Endothelial cell (in vitro differentiated cells): ENCODE data around the gene FLNA. TPM values are rescaled to one million over a fixed set of nuclear protein-coding genes. Genes with fewer than 3 reads are reported as not detected.
A peak's percentile ranks its signal among the peaks of the same experiment; 100 is the strongest.

Source experiments
- DNase-seq: peaks from one replicate; pipeline ENCODE4 v3.0.0; 2021; ENCODE audit warnings: low spot score
- H3K27ac Mint-ChIP-seq: one replicate; pipeline ENCODE4 v1.8.0; 2021; ENCODE audit warnings: mixed read lengths, inconsistent platforms; ENCODE audit not compliant: unreplicated experiment
- H3K27me3 Mint-ChIP-seq: one replicate; pipeline ENCODE4 v1.8.0; 2021; ENCODE audit warnings: mild to moderate bottlenecking, moderate library complexity, mixed read lengths, inconsistent platforms; ENCODE audit not compliant: unreplicated experiment
- H3K36me3 Mint-ChIP-seq: one replicate; pipeline ENCODE4 v1.8.0; 2021; ENCODE audit warnings: mild to moderate bottlenecking, low read depth, mixed read lengths, inconsistent platforms; ENCODE audit not compliant: unreplicated experiment
- H3K4me1 Mint-ChIP-seq: one replicate; pipeline ENCODE4 v1.8.0; 2021; ENCODE audit warnings: mild to moderate bottlenecking, mixed read lengths, inconsistent platforms; ENCODE audit not compliant: unreplicated experiment
- H3K4me3 Mint-ChIP-seq: one replicate; pipeline ENCODE4 v1.8.0; 2021; ENCODE audit warnings: mild to moderate bottlenecking, mixed read lengths, inconsistent platforms; ENCODE audit not compliant: unreplicated experiment
- H3K9me3 Mint-ChIP-seq: one replicate; pipeline ENCODE4 v1.8.0; 2021; ENCODE audit warnings: mixed read lengths, inconsistent platforms; ENCODE audit not compliant: unreplicated experiment
- long read RNA-seq: library from polyadenylated mRNA; unstranded; transcript quantifications from one replicate; pipeline ENCODE4 v2.0.0, GENCODE V29; 2020; ENCODE audit not compliant: unreplicated experiment
- total RNA-seq: library from RNA; stranded (reverse); fragmentation: NEBNext Ultra II Directional; extraction: Animal tissue kit (Norgen Biotek cat#: 25700); gene quantifications from one replicate; pipeline ENCODE4 v1.2.1, GENCODE V29; 2021; ENCODE audit not compliant: unreplicated experiment
- TF ChIP-seq, protein P1 (sequence below): fragments of 200-600 bp; sonication (generic); IDR thresholded peaks from one replicate; pipeline ENCODE4 v1.5.0; 2021; ENCODE audit warnings: antibody characterized with exemption; ENCODE audit not compliant: unreplicated experiment

FLNA gene, protein sequence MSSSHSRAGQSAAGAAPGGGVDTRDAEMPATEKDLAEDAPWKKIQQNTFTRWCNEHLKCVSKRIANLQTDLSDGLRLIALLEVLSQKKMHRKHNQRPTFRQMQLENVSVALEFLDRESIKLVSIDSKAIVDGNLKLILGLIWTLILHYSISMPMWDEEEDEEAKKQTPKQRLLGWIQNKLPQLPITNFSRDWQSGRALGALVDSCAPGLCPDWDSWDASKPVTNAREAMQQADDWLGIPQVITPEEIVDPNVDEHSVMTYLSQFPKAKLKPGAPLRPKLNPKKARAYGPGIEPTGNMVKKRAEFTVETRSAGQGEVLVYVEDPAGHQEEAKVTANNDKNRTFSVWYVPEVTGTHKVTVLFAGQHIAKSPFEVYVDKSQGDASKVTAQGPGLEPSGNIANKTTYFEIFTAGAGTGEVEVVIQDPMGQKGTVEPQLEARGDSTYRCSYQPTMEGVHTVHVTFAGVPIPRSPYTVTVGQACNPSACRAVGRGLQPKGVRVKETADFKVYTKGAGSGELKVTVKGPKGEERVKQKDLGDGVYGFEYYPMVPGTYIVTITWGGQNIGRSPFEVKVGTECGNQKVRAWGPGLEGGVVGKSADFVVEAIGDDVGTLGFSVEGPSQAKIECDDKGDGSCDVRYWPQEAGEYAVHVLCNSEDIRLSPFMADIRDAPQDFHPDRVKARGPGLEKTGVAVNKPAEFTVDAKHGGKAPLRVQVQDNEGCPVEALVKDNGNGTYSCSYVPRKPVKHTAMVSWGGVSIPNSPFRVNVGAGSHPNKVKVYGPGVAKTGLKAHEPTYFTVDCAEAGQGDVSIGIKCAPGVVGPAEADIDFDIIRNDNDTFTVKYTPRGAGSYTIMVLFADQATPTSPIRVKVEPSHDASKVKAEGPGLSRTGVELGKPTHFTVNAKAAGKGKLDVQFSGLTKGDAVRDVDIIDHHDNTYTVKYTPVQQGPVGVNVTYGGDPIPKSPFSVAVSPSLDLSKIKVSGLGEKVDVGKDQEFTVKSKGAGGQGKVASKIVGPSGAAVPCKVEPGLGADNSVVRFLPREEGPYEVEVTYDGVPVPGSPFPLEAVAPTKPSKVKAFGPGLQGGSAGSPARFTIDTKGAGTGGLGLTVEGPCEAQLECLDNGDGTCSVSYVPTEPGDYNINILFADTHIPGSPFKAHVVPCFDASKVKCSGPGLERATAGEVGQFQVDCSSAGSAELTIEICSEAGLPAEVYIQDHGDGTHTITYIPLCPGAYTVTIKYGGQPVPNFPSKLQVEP (N-terminal part only)
- 1,022 TPM for total RNA-seq
- long read RNA-seq, partial matches to known transcripts: 32 of 35 reads
- long read RNA-seq, other reads (novel, unspliced or antisense): 2 of 35 reads

DNA sequence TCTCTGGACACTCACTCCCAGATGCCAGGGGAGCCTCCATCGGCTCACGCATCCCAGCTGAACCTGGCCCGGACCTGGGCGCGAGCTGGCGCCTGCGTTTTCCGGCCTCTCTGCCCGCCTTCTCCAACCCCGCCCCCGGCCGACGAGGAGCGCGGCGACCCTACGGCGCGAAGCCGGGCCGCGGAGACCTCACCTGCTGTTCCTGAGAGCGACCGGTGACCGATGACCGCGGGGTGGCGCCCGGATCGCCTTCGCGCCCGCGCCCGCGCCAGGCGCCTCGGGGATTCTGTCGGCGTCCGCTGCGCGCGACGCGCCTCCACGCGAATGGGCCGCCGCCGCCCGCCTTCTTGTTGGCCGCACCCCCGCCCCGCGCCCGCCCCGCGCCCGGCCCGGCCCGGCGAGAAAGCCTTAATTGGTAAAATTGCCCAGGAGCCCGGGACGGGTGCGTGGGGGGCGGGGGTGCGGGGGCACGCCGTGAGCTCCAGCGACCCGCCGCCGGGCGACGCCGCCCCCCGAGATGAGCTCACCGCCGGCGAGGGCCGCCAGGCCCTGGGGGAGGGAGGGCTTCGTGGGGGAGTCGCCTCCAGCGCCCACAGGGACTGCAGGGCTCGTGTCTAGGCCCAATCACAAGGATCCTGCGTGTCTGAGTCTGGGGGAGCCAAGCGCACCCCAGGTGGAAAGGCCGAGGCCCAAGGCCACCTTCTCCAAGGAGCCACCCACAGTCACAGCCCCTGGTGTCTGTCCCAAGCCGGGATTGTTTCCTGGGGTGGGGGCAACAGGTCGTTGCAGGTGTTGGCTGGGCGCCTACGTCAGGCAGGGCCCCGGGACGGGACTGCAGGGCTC lies at the start of gene FLNA:
TSS of gene FLNA (minus strand) at position 322 of the 843 bp plus-strand sequence. CDS start 3,389 bp downstream, outside the sequence.
- H3K27me3 Mint-ChIP-seq: peaks cover 2% of the 10 kb centered on the region
- H3K4me1 Mint-ChIP-seq: no peaks in the 10 kb centered on the region
- DNase-seq: peak; percentile 19
- no peaks in the 10 kb centered on the region for H3K36me3 Mint-ChIP-seq
- peak within 1 kb of the TSS; percentile 21 for H3K4me3 Mint-ChIP-seq
- no peak within 1 kb of the TSS for H3K27ac Mint-ChIP-seq
- no peaks in the 10 kb centered on the region for H3K9me3 Mint-ChIP-seq
- TF ChIP-seq, protein P1, sequence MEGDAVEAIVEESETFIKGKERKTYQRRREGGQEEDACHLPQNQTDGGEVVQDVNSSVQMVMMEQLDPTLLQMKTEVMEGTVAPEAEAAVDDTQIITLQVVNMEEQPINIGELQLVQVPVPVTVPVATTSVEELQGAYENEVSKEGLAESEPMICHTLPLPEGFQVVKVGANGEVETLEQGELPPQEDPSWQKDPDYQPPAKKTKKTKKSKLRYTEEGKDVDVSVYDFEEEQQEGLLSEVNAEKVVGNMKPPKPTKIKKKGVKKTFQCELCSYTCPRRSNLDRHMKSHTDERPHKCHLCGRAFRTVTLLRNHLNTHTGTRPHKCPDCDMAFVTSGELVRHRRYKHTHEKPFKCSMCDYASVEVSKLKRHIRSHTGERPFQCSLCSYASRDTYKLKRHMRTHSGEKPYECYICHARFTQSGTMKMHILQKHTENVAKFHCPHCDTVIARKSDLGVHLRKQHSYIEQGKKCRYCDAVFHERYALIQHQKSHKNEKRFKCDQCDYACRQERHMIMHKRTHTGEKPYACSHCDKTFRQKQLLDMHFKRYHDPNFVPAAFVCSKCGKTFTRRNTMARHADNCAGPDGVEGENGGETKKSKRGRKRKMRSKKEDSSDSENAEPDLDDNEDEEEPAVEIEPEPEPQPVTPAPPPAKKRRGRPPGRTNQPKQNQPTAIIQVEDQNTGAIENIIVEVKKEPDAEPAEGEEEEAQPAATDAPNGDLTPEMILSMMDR: no peak

DNA sequence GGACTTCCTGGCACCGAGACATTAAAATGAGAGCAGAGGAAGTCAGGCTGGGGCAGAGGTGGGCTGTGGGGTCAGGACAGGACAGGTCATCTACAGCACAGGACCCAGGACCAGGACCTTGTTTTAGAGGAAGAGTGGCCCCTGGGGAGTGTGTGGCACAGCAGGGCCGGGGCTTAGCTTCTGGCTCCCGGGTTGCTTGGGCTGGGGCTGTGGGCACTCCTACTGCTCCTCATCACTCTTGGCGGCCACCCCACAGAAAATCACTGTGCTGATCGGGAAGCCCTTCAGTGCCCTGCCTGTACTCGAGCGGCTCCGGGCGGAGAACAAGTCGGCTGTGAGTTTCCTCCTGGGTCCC lies 45.9 kb upstream of the FLNA start:
- H3K4me3 Mint-ChIP-seq: no peak overlapping the region
- no peak for DNase-seq
- H3K27me3 Mint-ChIP-seq: peaks cover 2% of the 10 kb centered on the region

DNA sequence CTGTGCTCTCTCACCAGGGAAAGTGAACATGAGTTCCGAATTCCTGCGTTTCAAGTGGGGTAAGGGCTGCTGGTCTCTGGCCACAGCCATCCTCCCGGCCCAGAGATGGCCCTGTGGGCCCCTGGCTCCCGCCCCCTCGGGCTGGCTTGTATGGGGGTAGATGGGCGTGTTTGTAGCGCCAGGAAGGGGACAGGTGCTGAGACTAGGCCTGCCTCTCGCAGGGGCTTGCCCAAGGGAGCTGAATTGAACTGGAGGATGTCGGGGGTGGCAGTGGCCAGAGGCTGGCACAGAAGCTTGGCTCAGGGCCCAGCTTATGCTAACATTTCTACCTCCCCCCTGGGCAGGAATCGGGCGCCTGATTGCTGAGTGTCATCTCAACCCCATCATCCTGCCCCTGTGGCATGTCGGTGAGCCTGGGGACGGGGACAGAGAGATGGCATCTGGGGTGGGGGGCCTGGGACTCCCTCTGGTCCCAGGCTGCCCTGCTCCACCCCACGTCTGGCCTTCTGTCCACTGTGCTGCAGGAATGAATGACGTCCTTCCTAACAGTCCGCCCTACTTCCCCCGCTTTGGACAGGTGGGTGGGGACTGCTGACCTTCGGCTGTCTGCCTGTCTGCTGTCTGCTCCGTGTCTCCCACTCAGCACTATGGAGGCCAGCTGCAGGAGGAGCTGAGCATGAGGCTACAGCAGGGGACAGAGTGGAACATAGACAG lies 45.4 kb upstream of the FLNA start:
- H3K36me3 Mint-ChIP-seq: peaks cover 3% of the 10 kb centered on the region
- peaks cover 2% of the 10 kb centered on the region for H3K27me3 Mint-ChIP-seq
- H3K9me3 Mint-ChIP-seq: no peaks in the 10 kb centered on the region
- TF ChIP-seq, protein P1: no peak
- no peak overlapping the region for H3K27ac Mint-ChIP-seq
- H3K4me1 Mint-ChIP-seq: peaks cover 7% of the 10 kb centered on the region
- H3K4me3 Mint-ChIP-seq: no peak overlapping the region
- DNase-seq: no peak

More for the DNA sequence above, 45.9 kb upstream of the FLNA start:
- Mint-ChIP-seq H3K4me1 (peaks cover 7% of the 10 kb centered on the region), H3K9me3 (no peaks in the 10 kb centered on the region), H3K36me3 (peaks cover 3% of the 10 kb centered on the region), H3K27ac (no peak overlapping the region)
- TF ChIP-seq, protein P1: no peak

DNA sequence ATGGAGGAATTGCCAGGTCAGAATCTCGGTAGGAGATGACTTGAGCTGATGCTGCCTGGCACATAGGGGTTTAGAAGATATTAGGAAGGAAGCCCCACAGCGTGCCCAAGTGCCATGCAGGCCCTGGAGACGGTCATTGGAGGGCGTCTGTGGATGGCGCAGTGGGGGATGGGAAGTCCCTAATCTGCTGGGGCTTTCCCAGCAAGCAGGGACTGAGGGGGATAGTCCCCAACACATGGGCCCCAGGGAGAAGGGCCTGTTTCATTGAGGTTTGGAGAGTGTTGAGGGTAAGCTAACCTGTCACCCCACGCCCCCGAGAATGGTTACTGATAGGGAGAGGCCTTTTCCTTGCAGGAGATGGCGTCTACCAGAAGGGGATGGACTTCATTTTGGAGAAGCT lies 44.8 kb upstream of the FLNA start:
- no peak overlapping the region for H3K27ac Mint-ChIP-seq
- TF ChIP-seq, protein P1: no peak
- peaks cover 2% of the 10 kb centered on the region for H3K4me1 Mint-ChIP-seq
- H3K4me3 Mint-ChIP-seq: no peak overlapping the region
- DNase-seq: no peak
- H3K9me3 Mint-ChIP-seq: no peaks in the 10 kb centered on the region
- H3K27me3 Mint-ChIP-seq: peaks cover 2% of the 10 kb centered on the region
- peaks cover 3% of the 10 kb centered on the region for H3K36me3 Mint-ChIP-seq
